Limb (tissue), 2 donors: Measurements from ENCODE around the gene NRG3.

Experiments used
- DNase-seq, 2 donors: peaks; one replicate each; pipeline ENCODE4 v3.0.0-alpha.2; 2016; ENCODE audit errors: extremely low spot score in 2 of 2

NRG3 gene

GRCh38 chr10:82211346-82211745 lies 336.4 kb downstream of the NRG3 start:
- DNase-seq = no peak

- no peak for DNase-seq
Observed at GRCh38 chr10:82212753-82213152, 337.8 kb downstream of the NRG3 start.

DNA sequence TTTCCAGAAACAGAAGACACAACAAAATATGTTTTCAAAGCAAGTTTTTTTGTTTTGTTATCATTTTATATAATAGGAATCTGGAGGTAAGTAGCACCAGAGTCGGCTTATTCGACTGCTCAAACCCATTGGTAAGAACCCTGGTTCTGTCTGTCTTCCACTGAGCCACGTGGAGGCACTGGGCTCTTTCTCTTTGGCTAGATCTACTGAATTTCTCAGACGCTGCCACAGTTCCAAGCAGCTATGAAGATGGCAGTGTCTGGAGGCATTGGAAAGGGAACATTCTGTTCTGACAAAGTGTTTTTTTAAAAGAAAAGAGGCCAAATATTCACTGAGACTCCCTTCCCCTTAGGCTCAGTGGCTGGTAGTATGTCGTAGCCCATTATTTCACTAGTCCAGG lies 338.8 kb downstream of the NRG3 start:
- DNase-seq = no peak

- no peak for DNase-seq
Observed at GRCh38 chr10:82221056-82221455, 346.1 kb downstream of the NRG3 start.

- no peak for DNase-seq
Observed at GRCh38 chr10:82221601-82222149, 346.7 kb downstream of the NRG3 start.

DNA sequence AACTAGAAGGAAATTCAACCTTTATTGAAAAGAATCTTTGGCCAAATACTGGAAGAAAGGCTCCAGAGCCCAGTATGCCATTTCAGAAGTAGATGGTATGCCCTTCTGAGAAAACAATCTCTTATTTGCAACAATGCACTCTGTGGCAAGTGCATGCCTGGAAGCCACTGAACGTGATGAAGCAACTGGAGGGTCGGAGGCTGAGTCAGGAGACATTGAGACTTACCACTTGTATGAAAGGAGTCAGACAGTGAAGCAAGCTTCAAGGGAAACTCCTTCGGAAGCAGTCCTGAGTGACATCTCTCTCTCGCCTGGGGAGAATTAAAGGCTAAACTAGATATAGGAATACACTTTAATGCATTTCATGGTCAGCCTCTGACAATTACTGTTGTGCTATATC lies 353.7 kb downstream of the NRG3 start:
- no peak for DNase-seq

- no peak for DNase-seq
Observed at GRCh38 chr10:82234173-82234572, 359.2 kb downstream of the NRG3 start.

GRCh38 chr10:82236084-82236731 lies 361.2 kb downstream of the NRG3 start:
- DNase-seq = no peak

GRCh38 chr10:82238291-82238690 lies 363.3 kb downstream of the NRG3 start:
- no peak for DNase-seq

- DNase-seq = no peak
Observed at GRCh38 chr10:82240408-82240807, 365.4 kb downstream of the NRG3 start.

DNA sequence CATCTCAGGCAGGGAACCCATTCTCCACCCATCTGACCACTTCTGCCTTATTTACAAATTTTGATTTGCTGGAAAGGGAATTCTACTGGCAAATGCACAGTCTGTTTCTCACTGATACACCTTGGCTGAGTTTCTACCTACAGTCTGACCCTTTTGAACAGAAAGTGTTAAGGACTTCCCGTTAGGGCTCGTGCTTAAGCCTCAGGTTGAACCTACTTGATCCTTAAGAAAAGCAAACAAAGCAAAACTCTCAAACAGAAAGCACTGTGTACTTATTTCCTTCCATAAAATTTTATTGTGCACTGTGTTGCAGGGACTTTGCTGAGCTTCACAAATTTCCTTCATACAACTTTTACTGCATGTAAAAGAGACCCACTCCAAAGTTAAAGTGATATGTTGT lies 367.8 kb downstream of the NRG3 start:
- no peak for DNase-seq

DNA sequence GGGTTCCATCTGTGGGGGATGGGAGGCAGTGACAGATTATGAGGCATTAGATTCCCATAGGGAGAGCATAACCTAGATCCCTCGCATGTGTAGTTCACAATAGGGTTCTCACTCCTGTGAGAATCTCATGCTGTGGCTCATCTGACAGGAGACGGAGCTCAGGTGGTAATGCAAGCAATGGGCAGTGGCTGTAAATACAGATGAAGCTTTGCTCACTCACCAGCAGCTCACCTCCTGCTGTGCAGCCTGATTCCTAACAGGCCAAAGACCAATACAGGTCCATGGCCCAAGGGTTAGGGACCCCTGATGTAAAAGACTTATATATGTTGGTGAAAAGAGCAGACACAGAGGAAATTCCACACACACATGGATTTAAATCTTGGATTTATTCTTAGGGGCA lies 370.2 kb downstream of the NRG3 start:
- DNase-seq = no peak

GRCh38 chr10:82245906-82246560 lies 371.0 kb downstream of the NRG3 start:
- no peak for DNase-seq

DNA sequence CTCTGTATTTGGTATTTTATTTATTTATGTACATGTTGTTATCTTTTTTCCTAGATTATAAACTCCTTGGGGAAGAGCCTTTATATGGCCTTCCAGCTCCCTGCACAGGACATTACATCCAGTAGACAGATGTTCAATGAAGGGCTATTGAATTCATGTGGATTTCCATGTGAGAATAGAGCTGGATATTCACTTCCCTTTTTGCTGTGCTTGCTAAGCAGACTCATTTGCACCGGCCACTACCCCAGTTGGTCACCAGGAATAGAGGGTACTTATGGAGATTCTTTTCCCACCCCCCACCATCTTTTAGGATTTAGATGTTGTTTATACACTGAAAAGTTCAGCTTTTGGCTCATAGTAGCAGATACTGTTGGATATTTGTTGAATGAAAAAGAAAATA lies 374.1 kb downstream of the NRG3 start:
- DNase-seq = no peak

DNA sequence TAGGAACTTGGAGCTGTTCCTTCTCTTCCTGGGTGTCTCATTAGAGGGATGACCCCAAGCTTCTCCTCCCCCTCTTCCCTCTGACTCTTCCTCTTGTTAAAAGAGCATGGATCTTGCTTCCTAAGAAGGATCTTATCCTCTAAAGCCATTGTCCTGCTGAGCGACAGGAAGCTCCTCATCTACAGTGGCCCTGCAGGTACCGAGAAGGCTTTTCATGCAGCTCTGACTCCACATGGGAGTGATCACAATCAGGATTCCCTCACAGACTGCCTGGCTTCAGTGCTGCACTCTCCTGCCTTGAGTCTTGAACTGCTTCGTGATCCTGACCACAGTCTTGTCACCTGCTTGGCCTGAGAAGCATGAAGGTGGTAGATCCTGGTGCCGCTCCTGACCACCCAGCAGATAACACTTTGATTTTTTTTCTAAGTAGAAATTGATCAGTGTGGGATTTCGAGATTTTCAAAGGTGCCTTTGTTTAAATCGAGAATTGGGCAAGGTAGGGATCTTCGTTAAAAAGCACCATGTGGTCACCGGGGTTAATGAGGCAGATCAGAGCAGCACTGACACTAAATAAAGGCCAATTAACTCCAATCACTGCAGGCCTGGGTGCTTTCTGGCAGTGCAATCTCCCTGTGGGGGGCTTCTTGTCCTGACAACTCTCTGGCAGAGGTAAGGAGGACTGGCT lies 376.4 kb downstream of the NRG3 start:
- no peak for DNase-seq

DNA sequence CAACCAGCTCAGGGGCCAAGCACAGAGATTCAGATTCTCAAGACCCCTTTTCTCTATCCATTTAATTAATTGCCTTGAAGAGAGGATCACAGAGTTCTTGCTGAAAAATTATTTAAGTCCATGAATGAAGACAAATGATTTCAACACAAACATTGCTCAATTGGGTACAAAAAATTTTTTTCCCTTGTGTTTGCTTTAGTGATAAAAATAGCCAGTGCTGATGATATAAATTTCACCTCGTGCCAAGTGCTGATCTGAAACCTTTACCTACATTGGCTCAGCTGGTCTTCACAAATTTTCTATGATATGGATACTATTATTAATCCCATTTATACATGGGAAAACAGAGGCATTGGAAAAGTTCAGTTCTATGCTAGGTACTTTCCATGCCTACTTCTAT lies 377.1 kb downstream of the NRG3 start:
- DNase-seq = no peak

GRCh38 chr10:82254237-82254636 lies 379.2 kb downstream of the NRG3 start:
- DNase-seq = no peak

GRCh38 chr10:82256275-82256674 lies 381.3 kb downstream of the NRG3 start:
- no peak for DNase-seq

- no peak for DNase-seq
Observed at GRCh38 chr10:82266438-82266837, 391.4 kb downstream of the NRG3 start.

DNA sequence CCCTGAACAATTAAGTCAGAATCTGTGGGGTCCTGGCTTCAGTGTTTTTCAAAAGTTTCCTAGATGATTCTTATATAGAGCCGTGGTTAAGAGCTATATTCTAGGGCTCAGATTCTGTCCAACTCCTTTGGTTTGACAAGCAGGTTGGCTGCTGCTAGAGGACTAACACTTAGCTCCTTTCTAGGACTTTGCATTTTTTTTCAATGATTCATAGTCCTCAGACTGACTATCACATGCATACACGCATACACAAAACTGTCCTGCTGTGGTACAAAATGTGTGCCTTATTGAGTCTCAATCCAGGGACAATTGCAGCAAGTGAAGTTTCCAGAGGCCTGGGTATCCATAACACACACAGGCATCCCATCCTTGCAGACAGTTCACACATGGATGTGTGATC lies 392.0 kb downstream of the NRG3 start:
- no peak for DNase-seq

GRCh38 chr10:82267465-82267864 lies 392.5 kb downstream of the NRG3 start:
- DNase-seq = no peak

- DNase-seq = no peak
Observed at GRCh38 chr10:82267960-82268359, 393.0 kb downstream of the NRG3 start.

GRCh38 chr10:82277591-82277990 lies 402.6 kb downstream of the NRG3 start:
- DNase-seq = no peak
